Subcutaneous adipose tissue (tissue), 4 donors: ENCODE results near the gene COL6A1. TPM values are rescaled to one million over a fixed set of nuclear protein-coding genes. Genes with fewer than 3 reads are reported as not detected.

ENCODE experiments used
- total RNA-seq, 4 donors: library from RNA; depleted of rRNA; stranded (reverse); fragments of >200 nt; gene quantifications; one replicate each; pipeline ENCODE4 v1.1.0, GENCODE V29; 2016
- TF ChIP-seq, protein P1 (sequence below): fragments of 450-650 bp; IDR thresholded peaks from one replicate; pipeline ENCODE4 v1.5.1; 2016; ENCODE audit warnings: low read depth, mild to moderate bottlenecking, control low read depth, antibody characterized with exemption, moderate library complexity

COL6A1 gene
- total RNA-seq, 4 donors from 2014 or later: 199 to 567 (median 554) TPM

DNA sequence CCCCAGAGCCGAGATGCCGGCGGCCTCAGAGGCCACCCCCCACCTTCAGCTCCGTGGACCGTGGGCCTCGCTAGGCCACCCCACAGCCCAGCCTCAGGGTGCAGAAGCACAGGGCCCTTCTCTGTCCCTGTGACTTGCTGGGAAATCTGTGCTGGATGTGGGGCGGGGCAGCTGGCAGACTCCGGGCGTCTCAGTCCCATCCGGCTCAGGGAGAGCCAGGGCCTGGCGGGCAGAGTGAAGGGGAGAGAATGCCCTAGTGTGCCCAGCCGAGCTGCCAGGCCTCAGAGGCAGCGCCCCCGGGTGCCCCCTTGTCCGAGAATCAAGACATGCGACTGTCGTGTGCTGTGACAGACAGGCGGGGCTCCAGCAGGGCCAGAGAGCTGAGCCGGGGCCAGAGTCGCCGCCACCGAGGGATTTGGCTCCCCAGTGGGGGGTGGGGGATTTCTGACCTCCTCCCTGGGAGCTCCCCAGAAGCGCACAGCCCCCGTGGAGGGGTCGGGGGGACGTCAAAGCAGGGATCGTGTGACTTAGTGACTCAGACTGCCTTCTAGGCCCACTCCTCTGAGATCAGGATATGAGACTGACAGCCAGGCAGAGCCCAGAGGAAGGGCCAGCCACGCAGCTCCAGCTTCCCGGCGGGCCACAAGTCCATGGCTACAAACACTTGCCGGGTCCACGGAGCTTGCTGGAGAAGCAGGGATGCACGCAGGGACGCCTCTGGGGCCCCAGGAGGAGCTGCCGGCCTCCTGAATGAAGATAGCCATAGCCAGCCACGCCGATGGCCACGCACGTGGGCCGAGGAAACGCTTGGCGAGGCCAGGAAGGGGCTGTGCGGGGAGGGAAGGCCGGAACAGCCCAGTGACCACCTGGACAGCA is 11.9 kb downstream of the COL6A1 start:
- TF ChIP-seq, protein P1, sequence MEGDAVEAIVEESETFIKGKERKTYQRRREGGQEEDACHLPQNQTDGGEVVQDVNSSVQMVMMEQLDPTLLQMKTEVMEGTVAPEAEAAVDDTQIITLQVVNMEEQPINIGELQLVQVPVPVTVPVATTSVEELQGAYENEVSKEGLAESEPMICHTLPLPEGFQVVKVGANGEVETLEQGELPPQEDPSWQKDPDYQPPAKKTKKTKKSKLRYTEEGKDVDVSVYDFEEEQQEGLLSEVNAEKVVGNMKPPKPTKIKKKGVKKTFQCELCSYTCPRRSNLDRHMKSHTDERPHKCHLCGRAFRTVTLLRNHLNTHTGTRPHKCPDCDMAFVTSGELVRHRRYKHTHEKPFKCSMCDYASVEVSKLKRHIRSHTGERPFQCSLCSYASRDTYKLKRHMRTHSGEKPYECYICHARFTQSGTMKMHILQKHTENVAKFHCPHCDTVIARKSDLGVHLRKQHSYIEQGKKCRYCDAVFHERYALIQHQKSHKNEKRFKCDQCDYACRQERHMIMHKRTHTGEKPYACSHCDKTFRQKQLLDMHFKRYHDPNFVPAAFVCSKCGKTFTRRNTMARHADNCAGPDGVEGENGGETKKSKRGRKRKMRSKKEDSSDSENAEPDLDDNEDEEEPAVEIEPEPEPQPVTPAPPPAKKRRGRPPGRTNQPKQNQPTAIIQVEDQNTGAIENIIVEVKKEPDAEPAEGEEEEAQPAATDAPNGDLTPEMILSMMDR: no peak

DNA sequence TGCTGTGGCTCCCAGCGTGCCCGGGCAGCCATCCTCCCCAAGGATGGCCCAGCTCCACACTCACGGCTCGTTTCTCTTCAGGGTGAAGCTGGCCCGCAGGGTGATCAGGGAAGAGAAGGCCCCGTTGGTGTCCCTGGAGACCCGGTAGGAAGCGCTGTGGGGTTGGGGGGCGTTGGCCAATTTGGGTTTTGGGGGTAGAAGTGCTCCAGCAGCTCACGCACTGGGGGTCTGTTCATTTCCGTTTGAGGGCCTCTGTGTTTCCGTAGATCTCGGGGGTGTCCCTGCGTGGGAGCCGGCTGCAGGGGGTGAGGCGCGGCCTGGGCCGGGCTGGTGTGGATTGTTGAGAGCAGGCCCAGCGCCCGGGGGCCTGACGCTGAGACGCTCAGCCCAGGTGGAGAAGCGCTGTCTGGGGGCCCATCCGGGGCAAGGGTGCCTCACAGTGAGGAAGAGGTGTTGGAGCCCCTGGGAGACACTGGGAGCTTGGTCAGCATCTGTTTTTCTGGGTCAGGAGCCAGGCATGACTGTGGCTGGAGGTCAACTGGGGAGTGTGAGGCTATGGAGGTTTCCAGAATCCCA is 12.6 kb downstream of the COL6A1 start:
- TF ChIP-seq, protein P1: no peak

DNA sequence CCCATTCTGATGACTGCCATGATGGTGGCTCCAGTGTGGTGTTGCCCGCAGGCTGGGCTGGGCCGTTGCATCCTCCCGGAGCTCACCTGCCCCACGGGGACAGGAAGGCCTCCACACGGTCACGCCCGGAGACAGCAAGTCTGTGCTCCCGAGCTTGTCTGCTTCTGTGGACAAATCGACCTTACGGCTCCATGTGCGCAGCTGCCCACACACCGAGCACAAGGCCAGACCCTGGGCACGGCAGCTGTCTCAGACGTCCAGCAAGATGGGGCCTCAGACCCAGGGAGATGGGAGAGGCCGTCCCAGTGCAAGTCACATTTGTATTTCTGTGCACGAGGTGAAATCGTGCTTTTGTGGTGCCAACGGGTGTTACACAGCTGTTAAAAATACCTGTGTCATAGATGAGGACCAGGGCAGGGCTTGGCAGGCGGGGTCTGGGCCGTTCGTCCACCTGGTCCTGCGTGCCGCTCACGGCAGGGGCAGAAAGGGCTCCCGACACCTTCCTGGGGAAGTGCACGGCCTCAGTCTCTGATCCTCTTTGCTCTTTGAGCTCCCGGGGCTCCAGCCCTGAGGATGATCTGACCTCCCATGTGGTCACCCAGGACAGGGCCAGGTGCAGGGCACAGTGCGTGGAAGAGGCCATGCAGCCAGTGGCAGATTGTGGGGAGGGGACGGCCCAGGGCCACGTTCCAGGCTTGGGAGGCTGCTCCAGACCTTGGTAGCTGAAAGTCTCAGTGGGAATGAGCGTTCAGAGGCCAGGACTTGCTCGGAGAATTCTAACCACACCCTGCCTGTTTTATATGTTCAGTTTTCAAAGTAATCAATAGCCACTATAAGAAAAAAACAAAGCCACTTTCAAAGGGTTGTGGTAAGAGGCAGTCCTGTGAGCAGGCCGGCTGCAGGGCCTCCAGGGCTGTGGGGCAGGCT is 13.5 kb downstream of the COL6A1 start:
- TF ChIP-seq, protein P1: no peak

DNA sequence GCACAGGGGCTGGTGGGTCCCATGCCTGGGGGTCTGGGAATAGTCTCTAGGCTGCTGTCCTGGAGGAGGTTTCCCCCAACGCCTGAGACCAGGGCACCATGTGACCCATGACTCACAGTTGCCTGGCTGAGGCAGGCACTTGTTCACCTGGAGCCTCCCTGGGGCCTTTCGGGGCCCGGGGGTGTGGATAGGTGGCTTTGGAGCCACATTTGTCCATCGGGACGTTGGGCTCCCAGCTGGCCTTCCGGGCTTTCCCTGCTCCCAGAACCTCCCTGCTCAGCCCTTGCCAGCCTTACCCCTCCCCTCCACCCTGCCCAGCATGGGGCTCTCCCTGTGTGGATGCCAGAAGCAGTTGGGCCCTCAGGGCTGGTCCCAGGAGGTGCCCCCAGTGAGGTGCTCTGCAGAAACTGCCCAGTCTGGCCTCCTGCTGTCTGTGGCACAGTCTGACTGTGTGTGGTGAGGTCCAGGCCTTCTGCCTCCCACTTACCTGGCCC is 14.2 kb downstream of the COL6A1 start:
- TF ChIP-seq, protein P1: no peak

DNA sequence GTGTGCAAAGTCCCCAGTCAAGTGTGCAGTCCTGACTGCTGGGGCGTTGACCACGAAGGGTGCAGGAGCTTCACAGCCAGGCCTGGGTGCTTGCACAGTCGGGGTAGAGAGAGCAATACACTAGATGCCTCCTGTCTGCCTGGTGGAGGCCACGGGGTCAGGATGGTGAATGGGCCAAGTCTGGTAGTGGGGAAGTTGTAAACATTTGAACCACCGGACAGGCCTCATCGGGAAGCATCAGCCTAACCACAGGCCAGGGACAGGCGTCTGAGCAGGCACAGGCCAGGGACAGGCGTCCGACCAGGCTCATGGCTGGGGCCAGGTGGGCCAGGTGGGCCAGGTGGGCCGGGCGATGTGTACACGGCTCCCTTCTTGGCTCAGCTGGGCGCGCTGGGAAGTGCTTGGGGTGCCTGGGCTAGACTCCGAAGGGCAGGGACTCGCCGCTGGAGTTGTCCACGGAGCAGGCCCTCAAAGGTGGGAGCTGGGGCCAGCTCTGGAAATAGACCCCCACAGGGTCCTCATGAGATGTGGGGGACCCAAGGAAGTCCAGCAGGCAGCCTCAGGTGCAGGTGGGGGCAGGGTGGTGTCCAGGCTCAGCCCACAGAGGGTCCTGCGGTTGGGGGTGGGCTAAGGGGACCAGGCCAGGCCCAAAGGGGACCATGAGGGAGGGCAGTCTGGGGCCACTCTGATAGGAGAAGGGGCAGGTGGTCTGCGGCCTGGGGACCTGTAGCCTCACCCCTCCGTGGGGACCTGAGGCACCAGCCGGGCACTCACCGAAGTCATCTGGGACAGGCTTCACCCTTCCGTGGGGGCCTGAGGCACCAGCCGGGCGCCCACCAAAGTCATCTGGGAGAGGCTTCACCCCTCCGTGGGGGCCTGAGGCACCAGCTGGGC is 15.0 kb downstream of the COL6A1 start:
- TF ChIP-seq, protein P1: no peak

DNA sequence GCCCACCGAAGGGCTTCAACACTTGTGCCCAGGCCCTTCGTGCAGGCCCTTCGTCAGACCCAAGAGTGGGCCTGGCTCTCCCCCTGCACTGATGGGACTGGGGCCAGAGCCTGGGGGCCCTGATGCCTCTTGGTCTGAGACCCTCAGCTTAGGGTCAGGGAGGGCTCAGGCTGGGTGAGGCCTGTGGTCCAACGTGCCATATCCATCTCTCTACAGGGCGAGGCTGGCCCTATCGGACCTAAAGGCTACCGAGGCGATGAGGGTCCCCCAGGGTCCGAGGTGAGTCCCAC is 15.6 kb downstream of the COL6A1 start:
- TF ChIP-seq, protein P1: no peak
